ENCODE measurements around the gene SRCAP.

The SRCAP gene

GRCh38 chr16:30741461-30741914, 42.5 kb downstream of the SRCAP start:
- no peak for TF ChIP-seq CTCF (IDR thresholded peaks at IDR 0.05; ENCODE audit: insufficient read depth, low read depth, low read length, missing control alignments)
- no peak overlapping the region for H3K4me3 ChIP-seq (ENCODE audit: low read depth, low read length)
- DNase-seq (ENCODE audit: low read depth), result no peak

- no peak overlapping the region for H3K4me3 ChIP-seq (ENCODE audit: low read depth, low read length)
- no peak for TF ChIP-seq CTCF (IDR thresholded peaks at IDR 0.05; ENCODE audit: insufficient read depth, low read depth, low read length, missing control alignments)
- DNase-seq (ENCODE audit: low read depth), result no peak
These were observed 44.7 kb downstream of the SRCAP start for GRCh38 chr16:30743716-30744115.

GRCh38 chr16:30744183-30744582, 45.2 kb downstream of the SRCAP start:
- H3K4me3 ChIP-seq (ENCODE audit: low read depth, low read length), result no peak overlapping the region
- no peak for TF ChIP-seq CTCF (IDR thresholded peaks at IDR 0.05; ENCODE audit: insufficient read depth, low read depth, low read length, missing control alignments)
- no peak for DNase-seq (ENCODE audit: low read depth)

GRCh38 chr16:30745082-30745481, 46.1 kb downstream of the SRCAP start:
- H3K4me3 ChIP-seq (ENCODE audit: low read depth, low read length), result no peak overlapping the region
- no peak for DNase-seq (ENCODE audit: low read depth)
- TF ChIP-seq CTCF (IDR thresholded peaks at IDR 0.05; ENCODE audit: insufficient read depth, low read depth, low read length, missing control alignments), result no peak

- DNase-seq (ENCODE audit: low read depth), result no peak
- H3K4me3 ChIP-seq (ENCODE audit: low read depth, low read length), result no peak overlapping the region
- TF ChIP-seq CTCF (IDR thresholded peaks at IDR 0.05; ENCODE audit: insufficient read depth, low read depth, low read length, missing control alignments), result no peak
These were observed 47.7 kb downstream of the SRCAP start for GRCh38 chr16:30746638-30747175.

- H3K4me3 ChIP-seq (ENCODE audit: low read depth, low read length), result no peak overlapping the region; the same call in 1 of the 2 replicates
- no peak for DNase-seq (ENCODE audit: low read depth)
These were observed 48.4 kb downstream of the SRCAP start for GRCh38 chr16:30747331-30747730.

More at GRCh38 chr16:30747331-30747730, 48.4 kb downstream of the SRCAP start:
- TF ChIP-seq CTCF (IDR thresholded peaks at IDR 0.05; ENCODE audit: insufficient read depth, low read depth, low read length, missing control alignments), result no peak
